Measurements from ENCODE around the gene C10orf67. TPM values are rescaled to one million over a fixed set of nuclear protein-coding genes. Genes with fewer than 3 reads are reported as not detected.
"Not testable (repeated sequence)": the region's sequence is repeated elsewhere in the genome, so short reads cannot be mapped to it uniquely, and the experiment has no call there.

C10orf67 gene
- total RNA-seq, 4 donors from 2014 or later: not detected

GRCh38 chr10:23368816-23369640, 24.4 kb upstream of the C10orf67 start:
- Histone ChIP-seq H3K4me1 (peaks cover 0 to 10% (median 0%) of the 10 kb centered on the region in 4 donors), H3K27ac (replicated peaks in 1 of 4) (no peak overlapping the region), H3K4me3 (no peak overlapping the region), H3K9me3 (no peaks in the 10 kb centered on the region), H3K36me3 (no peaks in the 10 kb centered on the region), H3K27me3 (no peaks in the 10 kb centered on the region)
- no peak for DNase-seq (ENCODE audit: extremely low spot score)
- TF ChIP-seq POLR2A (IDR thresholded peaks at IDR 0.05; ENCODE audit: low read depth): no peak
- TF ChIP-seq, protein P1, sequence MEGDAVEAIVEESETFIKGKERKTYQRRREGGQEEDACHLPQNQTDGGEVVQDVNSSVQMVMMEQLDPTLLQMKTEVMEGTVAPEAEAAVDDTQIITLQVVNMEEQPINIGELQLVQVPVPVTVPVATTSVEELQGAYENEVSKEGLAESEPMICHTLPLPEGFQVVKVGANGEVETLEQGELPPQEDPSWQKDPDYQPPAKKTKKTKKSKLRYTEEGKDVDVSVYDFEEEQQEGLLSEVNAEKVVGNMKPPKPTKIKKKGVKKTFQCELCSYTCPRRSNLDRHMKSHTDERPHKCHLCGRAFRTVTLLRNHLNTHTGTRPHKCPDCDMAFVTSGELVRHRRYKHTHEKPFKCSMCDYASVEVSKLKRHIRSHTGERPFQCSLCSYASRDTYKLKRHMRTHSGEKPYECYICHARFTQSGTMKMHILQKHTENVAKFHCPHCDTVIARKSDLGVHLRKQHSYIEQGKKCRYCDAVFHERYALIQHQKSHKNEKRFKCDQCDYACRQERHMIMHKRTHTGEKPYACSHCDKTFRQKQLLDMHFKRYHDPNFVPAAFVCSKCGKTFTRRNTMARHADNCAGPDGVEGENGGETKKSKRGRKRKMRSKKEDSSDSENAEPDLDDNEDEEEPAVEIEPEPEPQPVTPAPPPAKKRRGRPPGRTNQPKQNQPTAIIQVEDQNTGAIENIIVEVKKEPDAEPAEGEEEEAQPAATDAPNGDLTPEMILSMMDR (IDR thresholded peaks at IDR 0.05): no peak
- TF ChIP-seq POLR2AphosphoS5 (IDR thresholded peaks at IDR 0.05): no peak
- TF ChIP-seq EP300 (IDR thresholded peaks at IDR 0.05): no peak
- 67% methylated on average over 7 of the region's 7 CpGs for WGBS
- intact Hi-C loops (cut with DNase I): no loop called here

DNA sequence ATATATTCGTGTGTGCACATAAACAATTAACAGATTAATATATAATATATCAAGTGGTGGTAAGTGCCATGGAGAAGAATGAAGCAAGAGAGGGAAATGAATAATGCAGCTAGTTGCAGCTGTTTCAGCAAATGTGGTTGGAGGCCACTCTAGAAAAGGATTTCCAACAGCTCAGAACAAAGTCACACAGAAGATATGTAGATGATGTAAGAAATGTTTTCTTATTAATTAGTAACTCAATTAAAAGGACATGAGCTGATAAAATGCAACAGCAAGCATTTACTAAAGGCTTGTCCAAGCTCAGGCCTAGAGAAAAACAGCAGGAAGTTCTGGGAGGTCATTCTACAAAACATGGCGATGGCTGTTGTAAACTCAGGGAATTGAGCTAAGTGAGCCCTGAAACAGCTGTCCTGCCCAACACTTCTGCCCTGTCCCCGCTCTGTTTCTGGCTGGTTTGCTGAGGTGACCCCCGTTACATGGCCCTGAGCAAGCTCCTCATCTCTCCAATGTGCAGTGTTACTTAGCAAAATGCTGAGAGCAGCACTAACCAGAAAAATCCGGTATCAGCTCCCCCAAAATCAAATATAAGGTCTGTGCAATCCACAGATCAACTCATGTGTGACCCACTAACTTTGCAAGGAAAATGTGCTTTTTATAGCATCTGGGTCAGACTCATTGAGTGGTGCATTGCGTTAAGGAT, 23.4 kb upstream of the C10orf67 start:
- no peak overlapping the region for H3K27ac ChIP-seq (replicated peaks in 1 of 4)
- intact Hi-C loops (cut with DNase I): no loop called here
- WGBS: 84% methylated on average over 6 of the region's 6 CpGs

DNA sequence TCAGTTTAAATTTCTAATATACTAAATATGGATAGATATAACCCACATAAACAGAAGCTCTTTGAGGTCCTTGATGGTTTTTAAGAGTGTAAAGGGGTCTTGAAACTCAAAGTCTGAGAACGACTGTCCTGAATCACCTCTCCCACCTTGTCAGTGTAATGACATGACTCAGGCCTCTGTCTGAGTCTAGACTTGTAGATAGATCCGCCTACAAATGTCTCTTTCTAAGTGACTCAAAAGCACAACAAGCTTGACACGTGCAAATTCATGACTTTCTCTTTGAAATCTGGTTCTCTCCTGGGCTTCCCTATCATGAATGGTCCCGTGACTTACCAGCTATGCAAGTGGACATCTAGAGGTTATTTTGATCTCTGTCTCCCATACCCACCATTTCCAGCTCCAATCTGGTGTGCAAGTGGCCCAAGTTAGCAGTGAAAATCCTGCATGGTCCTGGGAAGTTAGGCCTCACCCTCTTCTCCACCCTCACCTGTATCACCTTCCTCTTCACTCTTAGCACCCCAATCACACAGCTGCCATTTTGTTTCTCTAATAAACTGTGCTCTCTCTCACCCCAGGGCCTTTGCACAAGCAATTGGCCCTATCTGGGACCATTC, 20.9 kb upstream of the C10orf67 start:
- H3K27me3 ChIP-seq; H3K4me3 ChIP-seq; DNase-seq (ENCODE audit: extremely low spot score); intact Hi-C loops (cut with DNase I); H3K9me3 ChIP-seq; H3K27ac ChIP-seq (replicated peaks in 1 of 4); H3K36me3 ChIP-seq; H3K4me1 ChIP-seq: not testable (repeated sequence)
- WGBS: 70% methylated on average over 4 of the region's 4 CpGs

More for the DNA sequence above, 23.4 kb upstream of the C10orf67 start:
- no peaks in the 10 kb centered on the region for H3K27me3 ChIP-seq
- no peaks in the 10 kb centered on the region for H3K36me3 ChIP-seq
- no peak for TF ChIP-seq EP300 (IDR thresholded peaks at IDR 0.05)
- TF ChIP-seq, protein P1 (IDR thresholded peaks at IDR 0.05): no peak
- TF ChIP-seq POLR2A (IDR thresholded peaks at IDR 0.05; ENCODE audit: low read depth): no peak
- TF ChIP-seq POLR2AphosphoS5 (IDR thresholded peaks at IDR 0.05): no peak
- H3K4me3 ChIP-seq: no peak overlapping the region
- peaks cover 0 to 10% (median 0%) of the 10 kb centered on the region in 4 donors for H3K4me1 ChIP-seq
- DNase-seq (ENCODE audit: extremely low spot score): no peak
- H3K9me3 ChIP-seq: no peaks in the 10 kb centered on the region

DNA sequence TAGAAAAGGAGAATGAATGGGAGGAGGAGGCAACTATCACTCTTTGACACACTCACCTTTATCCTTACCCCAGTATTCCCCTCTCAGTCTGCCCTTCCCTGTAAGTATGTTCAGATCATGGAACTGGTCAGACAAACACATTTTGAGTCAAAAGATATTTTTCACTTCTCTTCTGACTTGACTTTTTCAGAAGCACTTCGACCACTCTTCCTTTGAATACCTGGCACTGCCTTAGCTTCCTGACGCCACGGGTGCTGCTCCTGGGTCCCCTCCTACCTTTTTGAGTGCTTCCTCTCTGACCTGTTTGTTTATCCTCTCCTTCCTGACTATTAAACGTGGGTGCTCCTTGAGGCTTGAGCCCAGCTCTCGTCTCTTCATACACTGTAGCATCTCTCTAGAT, 19.8 kb upstream of the C10orf67 start:
- DNase-seq (ENCODE audit: extremely low spot score): no peak
- Histone ChIP-seq H3K36me3 (no peaks in the 10 kb centered on the region), H3K27ac (replicated peaks in 1 of 4) (no peak overlapping the region), H3K27me3 (no peaks in the 10 kb centered on the region), H3K4me3 (no peak overlapping the region), H3K4me1 (peaks cover 0 to 3% (median 0%) of the 10 kb centered on the region in 4 donors), H3K9me3 (no peaks in the 10 kb centered on the region)
- TF ChIP-seq POLR2AphosphoS5 (IDR thresholded peaks at IDR 0.05) (no peak), POLR2A (IDR thresholded peaks at IDR 0.05; ENCODE audit: low read depth) (no peak), EP300 (IDR thresholded peaks at IDR 0.05) (no peak)
- TF ChIP-seq, protein P1 (IDR thresholded peaks at IDR 0.05): no peak
- 63% methylated on average over 5 of the region's 5 CpGs for WGBS
- intact Hi-C loops (cut with DNase I): no loop called here

DNA sequence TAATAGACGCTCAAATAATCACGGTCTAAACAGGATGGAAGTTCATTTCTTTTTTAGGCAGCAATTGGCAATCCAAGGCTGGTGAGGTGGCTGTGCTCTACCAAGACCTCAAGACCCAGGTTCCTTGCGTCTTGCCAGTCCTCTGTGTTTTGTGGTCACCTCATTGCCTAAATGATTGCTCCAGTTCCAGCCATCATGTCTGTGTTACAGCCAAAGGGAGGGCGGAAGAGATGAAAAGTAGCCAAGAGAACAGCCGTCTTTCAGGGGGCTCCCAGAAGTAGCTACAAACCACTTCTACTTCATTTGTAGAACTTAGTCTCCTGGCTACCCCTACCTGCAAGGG, 19.2 kb upstream of the C10orf67 start:
- no peaks in the 10 kb centered on the region for H3K27me3 ChIP-seq
- no peak for DNase-seq (ENCODE audit: extremely low spot score)
- WGBS: 94% methylated on average over 5 of the region's 5 CpGs
- no peak overlapping the region for H3K27ac ChIP-seq (replicated peaks in 1 of 4)
- intact Hi-C loops (cut with DNase I): no loop called here
- no peaks in the 10 kb centered on the region for H3K9me3 ChIP-seq
- no peak overlapping the region for H3K4me3 ChIP-seq
- no peaks in the 10 kb centered on the region for H3K4me1 ChIP-seq
- no peaks in the 10 kb centered on the region for H3K36me3 ChIP-seq
- TF ChIP-seq EP300 (IDR thresholded peaks at IDR 0.05) (no peak), POLR2A (IDR thresholded peaks at IDR 0.05; ENCODE audit: low read depth) (no peak), POLR2AphosphoS5 (IDR thresholded peaks at IDR 0.05) (no peak)
- TF ChIP-seq, protein P1 (IDR thresholded peaks at IDR 0.05): no peak
